ENCODE measurements around the gene TKTL1.
"Not testable (repeated sequence)": the region's sequence is repeated elsewhere in the genome, so short reads cannot be mapped to it uniquely, and the experiment has no call there.

The TKTL1 gene

GRCh38 chrX:154295664-154296310 lies at the start of gene TKTL1:
Gene TKTL1, plus strand, starts transcription at chrX:154295795. Its CDS starts 65 bp downstream, at chrX:154295860.
- Mint-ChIP-seq H3K27ac (no peak within 1 kb of the TSS), H3K27me3 (ENCODE audit: low read depth) (peaks cover 4% of the 10 kb centered on the region), H3K4me1 (ENCODE audit: low read depth) (no peaks in the 10 kb centered on the region), H3K4me3 (no peak within 1 kb of the TSS), H3K36me3 (ENCODE audit: low read depth) (no peaks in the 10 kb centered on the region), H3K9me3 (no peaks in the 10 kb centered on the region)

GRCh38 chrX:154247377-154248045 lies 48.1 kb upstream of the TKTL1 start:
- H3K4me3 Mint-ChIP-seq; H3K36me3 Mint-ChIP-seq (ENCODE audit: low read depth); H3K27me3 Mint-ChIP-seq (ENCODE audit: low read depth); H3K9me3 Mint-ChIP-seq; H3K4me1 Mint-ChIP-seq (ENCODE audit: low read depth): not testable (repeated sequence)
- peak overlapping the region; percentile 68 for H3K27ac Mint-ChIP-seq

- not testable (repeated sequence) for H3K9me3 Mint-ChIP-seq; H3K36me3 Mint-ChIP-seq (ENCODE audit: low read depth); H3K27me3 Mint-ChIP-seq (ENCODE audit: low read depth); H3K4me3 Mint-ChIP-seq; H3K27ac Mint-ChIP-seq; H3K4me1 Mint-ChIP-seq (ENCODE audit: low read depth)
Measured at GRCh38 chrX:154248076-154248475, 47.5 kb upstream of the TKTL1 start.

GRCh38 chrX:154257282-154257681 lies 38.3 kb upstream of the TKTL1 start, which contains the start of gene OPN1MW3:
Gene OPN1MW3, plus strand, starts transcription at chrX:154257582. Its CDS starts 38 bp downstream, at chrX:154257620.
- H3K27me3 Mint-ChIP-seq (ENCODE audit: low read depth); H3K9me3 Mint-ChIP-seq; H3K36me3 Mint-ChIP-seq (ENCODE audit: low read depth); H3K4me3 Mint-ChIP-seq; H3K27ac Mint-ChIP-seq; H3K4me1 Mint-ChIP-seq (ENCODE audit: low read depth): not testable (repeated sequence)

- not testable (repeated sequence) for H3K4me3 Mint-ChIP-seq; H3K27me3 Mint-ChIP-seq (ENCODE audit: low read depth); H3K4me1 Mint-ChIP-seq (ENCODE audit: low read depth); H3K27ac Mint-ChIP-seq; H3K36me3 Mint-ChIP-seq (ENCODE audit: low read depth); H3K9me3 Mint-ChIP-seq
Measured at GRCh38 chrX:154258711-154259110, 36.9 kb upstream of the TKTL1 start.

- H3K4me3 Mint-ChIP-seq; H3K27ac Mint-ChIP-seq; H3K36me3 Mint-ChIP-seq (ENCODE audit: low read depth); H3K4me1 Mint-ChIP-seq (ENCODE audit: low read depth); H3K27me3 Mint-ChIP-seq (ENCODE audit: low read depth); H3K9me3 Mint-ChIP-seq: not testable (repeated sequence)
Measured at GRCh38 chrX:154263072-154263471, 32.5 kb upstream of the TKTL1 start.

GRCh38 chrX:154269245-154269644 lies 26.4 kb upstream of the TKTL1 start:
- H3K27ac Mint-ChIP-seq; H3K4me3 Mint-ChIP-seq; H3K9me3 Mint-ChIP-seq; H3K36me3 Mint-ChIP-seq (ENCODE audit: low read depth); H3K4me1 Mint-ChIP-seq (ENCODE audit: low read depth); H3K27me3 Mint-ChIP-seq (ENCODE audit: low read depth): not testable (repeated sequence)

- not testable (repeated sequence) for H3K4me3 Mint-ChIP-seq; H3K9me3 Mint-ChIP-seq; H3K27ac Mint-ChIP-seq; H3K27me3 Mint-ChIP-seq (ENCODE audit: low read depth); H3K4me1 Mint-ChIP-seq (ENCODE audit: low read depth); H3K36me3 Mint-ChIP-seq (ENCODE audit: low read depth)
Measured at GRCh38 chrX:154284489-154285338, 10.9 kb upstream of the TKTL1 start.

GRCh38 chrX:154286406-154286805 lies 9.2 kb upstream of the TKTL1 start:
- H3K4me1 Mint-ChIP-seq (ENCODE audit: low read depth); H3K27ac Mint-ChIP-seq; H3K36me3 Mint-ChIP-seq (ENCODE audit: low read depth); H3K9me3 Mint-ChIP-seq; H3K27me3 Mint-ChIP-seq (ENCODE audit: low read depth); H3K4me3 Mint-ChIP-seq: not testable (repeated sequence)

GRCh38 chrX:154294791-154295574 lies 612 bp upstream of the TKTL1 start, which contains the start of gene TEX28:
Gene TEX28, minus strand, starts transcription at chrX:154295124. Its CDS starts 3,007 bp downstream, at chrX:154292117.
- Mint-ChIP-seq H3K9me3 (no peaks in the 10 kb centered on the region), H3K27me3 (ENCODE audit: low read depth) (no peaks in the 10 kb centered on the region), H3K27ac (no peak within 1 kb of the TSS), H3K36me3 (ENCODE audit: low read depth) (no peaks in the 10 kb centered on the region), H3K4me3 (no peak within 1 kb of the TSS), H3K4me1 (ENCODE audit: low read depth) (no peaks in the 10 kb centered on the region)

GRCh38 chrX:154296731-154297130 lies 1.1 kb downstream of the TKTL1 start:
- H3K9me3 Mint-ChIP-seq = no peaks in the 10 kb centered on the region
- no peak overlapping the region for H3K27ac Mint-ChIP-seq
- H3K36me3 Mint-ChIP-seq (ENCODE audit: low read depth) = no peaks in the 10 kb centered on the region
- no peaks in the 10 kb centered on the region for H3K4me1 Mint-ChIP-seq (ENCODE audit: low read depth)
- H3K27me3 Mint-ChIP-seq (ENCODE audit: low read depth) = peaks cover 4% of the 10 kb centered on the region
- no peak overlapping the region for H3K4me3 Mint-ChIP-seq

- H3K27ac Mint-ChIP-seq = no peak overlapping the region
- peaks cover 4% of the 10 kb centered on the region for H3K27me3 Mint-ChIP-seq (ENCODE audit: low read depth)
- no peaks in the 10 kb centered on the region for H3K36me3 Mint-ChIP-seq (ENCODE audit: low read depth)
- H3K4me1 Mint-ChIP-seq (ENCODE audit: low read depth) = no peaks in the 10 kb centered on the region
- H3K4me3 Mint-ChIP-seq = no peak overlapping the region
- H3K9me3 Mint-ChIP-seq = no peaks in the 10 kb centered on the region
Measured at GRCh38 chrX:154298312-154298711, 2.7 kb downstream of the TKTL1 start.

GRCh38 chrX:154300816-154301215 lies 5.2 kb downstream of the TKTL1 start:
- H3K27ac Mint-ChIP-seq = no peak overlapping the region
- H3K9me3 Mint-ChIP-seq = no peaks in the 10 kb centered on the region
- H3K27me3 Mint-ChIP-seq (ENCODE audit: low read depth) = peaks cover 4% of the 10 kb centered on the region
- no peak overlapping the region for H3K4me3 Mint-ChIP-seq
- H3K4me1 Mint-ChIP-seq (ENCODE audit: low read depth) = peaks cover 2% of the 10 kb centered on the region
- H3K36me3 Mint-ChIP-seq (ENCODE audit: low read depth) = no peaks in the 10 kb centered on the region

- not testable (repeated sequence) for H3K27me3 Mint-ChIP-seq (ENCODE audit: low read depth); H3K36me3 Mint-ChIP-seq (ENCODE audit: low read depth); H3K27ac Mint-ChIP-seq; H3K9me3 Mint-ChIP-seq; H3K4me1 Mint-ChIP-seq (ENCODE audit: low read depth); H3K4me3 Mint-ChIP-seq
Measured at GRCh38 chrX:154302998-154303397, 7.4 kb downstream of the TKTL1 start.

Data from T-helper 1 cell treated with Interleukin-12 subunit alpha and Interleukin-12 subunit beta and Interleukin-4 antibody, amounts not matched to agents 30 μg/mL and 1 μg/mL, for 36 hours (primary cell).